Measurements from ENCODE around the gene ARAF. TPM values are rescaled to one million over a fixed set of nuclear protein-coding genes. Genes with fewer than 3 reads are reported as not detected.

ARAF gene
- total and polyA plus RNA-seq, 2 of the 4 experiments (the other 2 are of a cell fraction) = 9.1 to 52.2 TPM

- Histone ChIP-seq H2BK15ac (ENCODE audit: low read depth, low read length) (peak overlapping the region; percentile 38; the same call in 1 of the 3 replicates), H3K4me3 (ENCODE audit: insufficient read depth, low read depth, low read length) (no peak overlapping the region), H4K5ac (ENCODE audit: low read depth, low read length) (peak overlapping the region; percentile 58), H2AFZ (replicated peaks; ENCODE audit: low read length, poor library complexity) (peak overlapping the region; percentile 64), H2AK9ac (replicated peaks; ENCODE audit: low read depth, low read length, poor library complexity) (peak overlapping the region; percentile 57), H4K20me1 (ENCODE audit: insufficient read depth, low read length) (no peaks in the 10 kb centered on the region), H3K27me3 (ENCODE audit: control insufficient read depth, insufficient read depth, low read length) (no peaks in the 10 kb centered on the region), H3K18ac (ENCODE audit: low read depth, low read length) (peak overlapping the region; percentile 38), H2BK5ac (ENCODE audit: low read depth, low read length, poor library complexity, severe bottlenecking) (peak overlapping the region; percentile 74), H3K9me3 (ENCODE audit: control insufficient read depth, insufficient read depth, low read length) (no peaks in the 10 kb centered on the region), H3K36me3 (ENCODE audit: control insufficient read depth, insufficient read depth, low read length) (no peaks in the 10 kb centered on the region), H3K14ac (replicated peaks; ENCODE audit: low read depth, low read length) (no peak overlapping the region), H3K23ac (ENCODE audit: low read depth, low read length) (peak overlapping the region; percentile 74; the same call in 1 of the 2 replicates), H4K91ac (ENCODE audit: insufficient read depth, low read depth, low read length) (peak overlapping the region; percentile 66; the same call in 1 of the 2 replicates), H3K56ac (ENCODE audit: extremely low read depth, insufficient read depth, low read length) (no peak overlapping the region), H4K8ac (ENCODE audit: low read depth in 2 of 2, low read length in 2 of 2) (peak overlapping the region in 1 of 2 experiments; percentile 61; a peak in 1 of 4 replicates), H3K4ac (ENCODE audit: low read depth, low read length) (peak overlapping the region; percentile 84), H2BK120ac (ENCODE audit: low read depth, low read length) (peak overlapping the region; percentile 72), H3K9me1 (ENCODE audit: insufficient read depth, low read length) (peaks cover 16% of the 10 kb centered on the region), H3K79me1 (ENCODE audit: low read depth in 1 of 2, low read length in 2 of 2) (peaks cover 3 to 8% of the 10 kb centered on the region in 2 experiments; a peak in 1 of 4 replicates), H2AK5ac (ENCODE audit: low read depth, low read length) (peak overlapping the region; percentile 87), H2BK20ac (ENCODE audit: low read depth, low read length) (peak overlapping the region; percentile 63), H3K27ac (ENCODE audit: insufficient read depth, low read length) (peak overlapping the region; percentile 73), H3K4me1 (ENCODE audit: control insufficient read depth, insufficient read depth, low read length) (peaks cover 33% of the 10 kb centered on the region), H3K4me2 (ENCODE audit: low read depth, low read length) (peak overlapping the region; percentile 21; the same call in 1 of the 2 replicates), H3K9ac (ENCODE audit: low read depth, low read length) (no peak overlapping the region)
- ChIA-PET CTCF (no interaction called here), POLR2A (ENCODE audit: unreplicated experiment) (no interaction called here)
- DNase-seq = no peak
- TF ChIP-seq, protein P1, sequence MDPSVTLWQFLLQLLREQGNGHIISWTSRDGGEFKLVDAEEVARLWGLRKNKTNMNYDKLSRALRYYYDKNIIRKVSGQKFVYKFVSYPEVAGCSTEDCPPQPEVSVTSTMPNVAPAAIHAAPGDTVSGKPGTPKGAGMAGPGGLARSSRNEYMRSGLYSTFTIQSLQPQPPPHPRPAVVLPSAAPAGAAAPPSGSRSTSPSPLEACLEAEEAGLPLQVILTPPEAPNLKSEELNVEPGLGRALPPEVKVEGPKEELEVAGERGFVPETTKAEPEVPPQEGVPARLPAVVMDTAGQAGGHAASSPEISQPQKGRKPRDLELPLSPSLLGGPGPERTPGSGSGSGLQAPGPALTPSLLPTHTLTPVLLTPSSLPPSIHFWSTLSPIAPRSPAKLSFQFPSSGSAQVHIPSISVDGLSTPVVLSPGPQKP (IDR thresholded peaks at IDR 0.05; ENCODE audit: borderline replicate concordance, low read depth, low read length) = no peak
- TF ChIP-seq CHD1 (IDR thresholded peaks at IDR 0.05; ENCODE audit: low read depth, low read length) (no peak), POLR2A (IDR thresholded peaks at IDR 0.05; ENCODE audit: low read depth, low read length) (no peak), RCOR1 (IDR thresholded peaks at IDR 0.05; ENCODE audit: insufficient replicate concordance, low read length) (no peak), BHLHE40 (IDR thresholded peaks at IDR 0.05; ENCODE audit: low read depth, low read length) (no peak), MAFK (IDR thresholded peaks at IDR 0.05; ENCODE audit: low read depth, low read length) (no peak), CEBPB (IDR thresholded peaks at IDR 0.05; ENCODE audit: low read depth, low read length) (no peak)
- TF ChIP-seq, protein P2, sequence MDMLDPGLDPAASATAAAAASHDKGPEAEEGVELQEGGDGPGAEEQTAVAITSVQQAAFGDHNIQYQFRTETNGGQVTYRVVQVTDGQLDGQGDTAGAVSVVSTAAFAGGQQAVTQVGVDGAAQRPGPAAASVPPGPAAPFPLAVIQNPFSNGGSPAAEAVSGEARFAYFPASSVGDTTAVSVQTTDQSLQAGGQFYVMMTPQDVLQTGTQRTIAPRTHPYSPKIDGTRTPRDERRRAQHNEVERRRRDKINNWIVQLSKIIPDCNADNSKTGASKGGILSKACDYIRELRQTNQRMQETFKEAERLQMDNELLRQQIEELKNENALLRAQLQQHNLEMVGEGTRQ (IDR thresholded peaks at IDR 0.05; ENCODE audit: low read depth, low read length) = no peak
- in situ Hi-C loops (cut with MboI; ENCODE audit: low sequenced_read_pairs) (no loop called here), intact Hi-C loops (cut with micrococcal nuclease) (no loop called here), dilution Hi-C loops (cut with HindIII; ENCODE audit: low sequenced_read_pairs, unreplicated experiment) (no loop called here)
- no TSS peak for BruUV-seq (replicated peaks)
- WGBS, 2 experiments (ENCODE audit: extremely low coverage in 2 of 2, insufficient read length in 1 of 2) = no CpG with 5 or more reads among the region's 3 CpGs
- no peak for ATAC-seq (ENCODE audit: low read depth)
Observed at GRCh38 chrX:47577901-47578300, 16.9 kb downstream of the ARAF start.
